Effector memory CD8-positive, alpha-beta T cell (primary cell): ENCODE measurements around the gene NFKBIZ.

Source experiments
- ATAC-seq: fragments of 150-1000 bp; cut with Tn5 transposase; replicated peaks from 2 replicates; pipeline ENCODE4 v1.10.0; 2021; ENCODE audit warnings: mild to moderate bottlenecking, moderate library complexity
- DNase-seq, 3 experiments: peaks; one replicate each; pipeline ENCODE4 v3.0.0; 2021
- H3K27ac Mint-ChIP-seq, 2 donors: one replicate each; pipeline ENCODE4 v1.8.0; 2022; ENCODE audit warnings: mild to moderate bottlenecking in 2 of 2, mixed read lengths in 2 of 2, moderate library complexity in 2 of 2
- H3K27me3 Mint-ChIP-seq, 2 donors: one replicate each; pipeline ENCODE4 v1.8.0; 2022; ENCODE audit warnings: mixed read lengths in 2 of 2
- H3K36me3 Mint-ChIP-seq: one replicate; pipeline ENCODE4 v1.8.0; 2022; ENCODE audit warnings: mild to moderate bottlenecking, moderate library complexity, mixed read lengths; ENCODE audit not compliant: insufficient read depth
- H3K4me1 Mint-ChIP-seq, 2 donors: one replicate each; pipeline ENCODE4 v1.8.0; 2022; ENCODE audit warnings: low read depth in 2 of 2, mixed read lengths in 2 of 2
- H3K4me3 Mint-ChIP-seq, 2 donors: one replicate each; pipeline ENCODE4 v1.8.0; 2022; ENCODE audit warnings: mild to moderate bottlenecking in 2 of 2, mixed read lengths in 2 of 2, moderate library complexity in 2 of 2
- H3K9me3 Mint-ChIP-seq, 2 donors: one replicate each; pipeline ENCODE4 v1.8.0; 2022; ENCODE audit warnings: mixed read lengths in 2 of 2

Gene NFKBIZ

GRCh38 chr3:101814835-101815234 is 34.5 kb upstream of the NFKBIZ start:
- H3K4me1 Mint-ChIP-seq, result peaks cover 6 to 11% of the 10 kb centered on the region in 2 donors
- H3K9me3 Mint-ChIP-seq, result no peaks in the 10 kb centered on the region
- peak; percentile 65 for ATAC-seq
- H3K36me3 Mint-ChIP-seq, result peaks cover 9% of the 10 kb centered on the region
- H3K27ac Mint-ChIP-seq, result no peak overlapping the region
- DNase-seq, result no peak
- no peaks in the 10 kb centered on the region for H3K27me3 Mint-ChIP-seq
- no peak overlapping the region for H3K4me3 Mint-ChIP-seq

DNA sequence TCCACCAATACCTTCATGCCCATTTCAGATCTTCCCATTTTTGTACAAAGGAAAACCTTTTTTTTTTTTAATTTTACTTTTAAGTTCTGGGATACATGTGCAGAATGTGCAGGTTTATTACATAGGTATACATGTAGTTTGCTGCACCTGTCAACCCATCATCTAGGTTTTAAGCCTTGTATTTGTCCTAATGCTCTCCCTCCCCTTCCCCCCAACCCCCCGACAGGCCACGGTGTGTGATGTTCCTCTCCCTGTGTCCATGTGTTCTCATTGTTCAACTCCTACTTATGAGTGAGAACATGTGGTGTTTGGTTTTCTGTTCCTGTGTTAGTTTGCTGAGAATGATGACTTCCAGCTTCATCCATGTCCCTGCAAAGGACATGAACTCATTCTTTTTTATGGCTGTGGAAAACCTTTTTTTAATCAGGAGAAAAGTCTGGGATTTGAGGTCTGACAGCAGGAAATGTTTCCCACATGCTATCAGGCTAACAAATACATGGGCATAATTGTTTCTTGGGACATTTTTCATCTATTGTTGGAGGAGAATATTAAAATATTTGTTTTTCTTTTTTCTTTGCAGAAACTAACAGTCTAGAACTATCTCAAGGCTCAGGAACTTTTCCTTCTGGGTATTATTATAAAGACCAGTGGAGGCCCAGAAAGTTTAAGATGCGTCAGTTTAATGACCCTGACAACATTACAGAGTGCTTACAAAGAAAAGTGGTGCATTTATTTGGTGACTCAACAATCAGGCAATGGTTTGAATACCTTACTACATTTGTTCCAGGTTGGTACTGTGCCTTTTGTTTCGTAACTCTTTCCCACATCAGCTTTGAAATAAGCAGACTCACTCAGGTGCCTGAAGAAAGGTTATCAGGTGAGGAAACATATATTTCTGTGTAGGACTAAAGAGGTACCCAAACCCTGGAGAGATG is 32.8 kb upstream of the NFKBIZ start:
- no peak overlapping the region for H3K27ac Mint-ChIP-seq
- DNase-seq, result no peak
- no peaks in the 10 kb centered on the region for H3K9me3 Mint-ChIP-seq
- peaks cover 2 to 4% of the 10 kb centered on the region in 2 donors for H3K4me1 Mint-ChIP-seq
- no peak overlapping the region for H3K4me3 Mint-ChIP-seq
- peaks cover 15% of the 10 kb centered on the region for H3K36me3 Mint-ChIP-seq
- H3K27me3 Mint-ChIP-seq, result no peaks in the 10 kb centered on the region
- ATAC-seq, result no peak

DNA sequence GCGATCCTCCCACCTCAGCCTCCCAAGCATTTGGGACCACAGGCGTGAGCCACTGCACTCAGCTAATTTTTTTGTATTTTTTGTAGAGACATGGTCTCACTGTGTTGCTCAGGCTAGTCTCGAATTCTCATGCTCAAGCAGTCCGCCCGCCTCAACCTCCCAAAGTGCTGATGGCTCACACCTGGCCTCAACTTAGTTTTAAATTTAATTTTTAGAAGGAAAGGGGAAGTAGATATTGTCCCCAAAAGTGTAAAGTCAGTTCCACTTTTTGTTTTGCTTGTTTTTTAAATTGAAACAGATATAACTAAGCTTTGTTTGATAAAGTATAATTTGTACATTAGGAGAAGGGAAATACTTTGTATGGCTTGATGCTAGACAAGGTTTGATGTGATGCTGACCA is 31.3 kb upstream of the NFKBIZ start:
- H3K4me3 Mint-ChIP-seq, result no peak overlapping the region
- DNase-seq (no peak), ATAC-seq (no peak)
- no peaks in the 10 kb centered on the region for H3K9me3 Mint-ChIP-seq
- H3K36me3 Mint-ChIP-seq, result peaks cover 20% of the 10 kb centered on the region
- peaks cover 2 to 4% of the 10 kb centered on the region in 2 donors for H3K4me1 Mint-ChIP-seq
- H3K27me3 Mint-ChIP-seq, result no peaks in the 10 kb centered on the region
- H3K27ac Mint-ChIP-seq, result no peak overlapping the region

- no peaks in the 10 kb centered on the region for H3K9me3 Mint-ChIP-seq
- peaks cover 14% of the 10 kb centered on the region for H3K36me3 Mint-ChIP-seq
- H3K27ac Mint-ChIP-seq, result no peak overlapping the region
- ATAC-seq (peak; percentile 24), DNase-seq (no peak)
- H3K4me1 Mint-ChIP-seq, result peaks cover 0 to 2% of the 10 kb centered on the region in 2 donors
- no peak overlapping the region for H3K4me3 Mint-ChIP-seq
- no peaks in the 10 kb centered on the region for H3K27me3 Mint-ChIP-seq
Measured at GRCh38 chr3:101819649-101820206, 29.6 kb upstream of the NFKBIZ start.

DNA sequence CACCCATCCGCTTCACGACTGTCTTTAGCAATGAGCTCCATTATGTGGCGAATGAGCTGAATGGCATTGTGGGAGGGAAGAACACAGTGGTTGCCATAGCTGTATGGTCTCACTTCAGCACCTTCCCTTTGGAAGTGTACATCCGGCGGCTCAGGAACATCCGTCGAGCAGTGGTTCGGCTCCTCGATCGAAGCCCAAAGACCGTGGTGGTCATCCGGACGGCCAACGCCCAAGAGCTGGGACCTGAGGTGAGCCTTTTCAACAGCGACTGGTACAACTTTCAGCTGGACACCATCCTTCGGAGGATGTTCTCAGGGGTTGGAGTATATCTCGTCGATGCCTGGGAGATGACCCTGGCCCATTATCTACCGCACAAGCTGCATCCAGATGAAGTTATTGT is 27.8 kb upstream of the NFKBIZ start:
- Mint-ChIP-seq H3K9me3 (no peaks in the 10 kb centered on the region), H3K27me3 (no peaks in the 10 kb centered on the region), H3K4me3 (no peak overlapping the region), H3K36me3 (peaks cover 20% of the 10 kb centered on the region), H3K27ac (no peak overlapping the region), H3K4me1 (peaks cover 5 to 7% of the 10 kb centered on the region in 2 donors)
- ATAC-seq (no peak), DNase-seq (no peak)

- Mint-ChIP-seq H3K36me3 (peaks cover 29% of the 10 kb centered on the region), H3K27ac (peak overlapping the region; percentile 65 to 84), H3K4me3 (no peak overlapping the region), H3K9me3 (no peaks in the 10 kb centered on the region), H3K27me3 (no peaks in the 10 kb centered on the region), H3K4me1 (peaks cover 10 to 21% of the 10 kb centered on the region in 2 donors)
- DNase-seq (no peak), ATAC-seq (no peak)
Measured at GRCh38 chr3:101823525-101823924, 25.8 kb upstream of the NFKBIZ start.

DNA sequence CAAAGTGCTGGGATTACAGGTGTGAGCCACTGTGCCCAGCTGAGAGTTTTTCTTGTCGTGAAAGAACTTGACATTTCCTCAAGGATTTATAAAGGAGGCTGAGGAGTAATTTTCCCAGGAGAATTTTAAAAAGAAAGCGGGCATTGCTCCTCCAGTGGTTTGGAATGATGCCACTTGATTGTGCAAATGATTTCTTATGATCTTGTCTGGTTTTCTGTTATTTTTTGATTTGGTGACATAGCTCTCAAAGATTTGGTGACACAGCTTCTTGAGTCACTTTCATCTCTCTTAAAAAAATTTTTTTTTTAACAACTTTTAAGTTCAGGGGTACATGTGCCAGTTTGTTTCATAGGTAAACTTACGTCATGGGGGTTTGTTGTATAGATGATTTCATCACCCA is 24.6 kb upstream of the NFKBIZ start:
- Mint-ChIP-seq H3K4me1 (peaks cover 20 to 32% of the 10 kb centered on the region in 2 donors), H3K36me3 (peaks cover 33% of the 10 kb centered on the region), H3K27me3 (no peaks in the 10 kb centered on the region), H3K4me3 (no peak overlapping the region), H3K27ac (peak overlapping the region; percentile 10 to 71), H3K9me3 (no peaks in the 10 kb centered on the region)
- no peak for DNase-seq
- no peak for ATAC-seq

GRCh38 chr3:101825904-101826445 is 23.3 kb upstream of the NFKBIZ start:
- no peaks in the 10 kb centered on the region for H3K27me3 Mint-ChIP-seq
- ATAC-seq (no peak), DNase-seq (no peak)
- H3K36me3 Mint-ChIP-seq, result peaks cover 28% of the 10 kb centered on the region
- peaks cover 23 to 37% of the 10 kb centered on the region in 2 donors for H3K4me1 Mint-ChIP-seq
- H3K27ac Mint-ChIP-seq, result peak overlapping the region; percentile 96 to 97
- H3K4me3 Mint-ChIP-seq, result peak overlapping the region; percentile 63 to 72
- H3K9me3 Mint-ChIP-seq, result no peaks in the 10 kb centered on the region

- Mint-ChIP-seq H3K27me3 (no peaks in the 10 kb centered on the region), H3K4me3 (peak overlapping the region; percentile 90 to 91), H3K36me3 (peaks cover 22% of the 10 kb centered on the region), H3K9me3 (no peaks in the 10 kb centered on the region), H3K27ac (peak overlapping the region; percentile 96 to 97), H3K4me1 (peaks cover 26 to 37% of the 10 kb centered on the region in 2 donors)
- DNase-seq (peak; percentile 74 to 79 (median 79)), ATAC-seq (peak; percentile 83)
Measured at GRCh38 chr3:101827211-101828174, 21.8 kb upstream of the NFKBIZ start.

- no peak for DNase-seq
- Mint-ChIP-seq H3K36me3 (peaks cover 22% of the 10 kb centered on the region), H3K4me1 (peaks cover 28 to 37% of the 10 kb centered on the region in 2 donors), H3K4me3 (peak overlapping the region; percentile 90 to 91), H3K27me3 (no peaks in the 10 kb centered on the region), H3K9me3 (no peaks in the 10 kb centered on the region), H3K27ac (peak overlapping the region; percentile 96 to 97)
- no peak for ATAC-seq
Measured at GRCh38 chr3:101828276-101828675, 21.0 kb upstream of the NFKBIZ start.

- Mint-ChIP-seq H3K27ac (peak overlapping the region; percentile 96 to 97), H3K36me3 (peaks cover 22% of the 10 kb centered on the region), H3K4me1 (peaks cover 32 to 38% of the 10 kb centered on the region in 2 donors), H3K4me3 (peak overlapping the region; percentile 90 to 91), H3K9me3 (no peaks in the 10 kb centered on the region), H3K27me3 (no peaks in the 10 kb centered on the region)
- peak; percentile 49 for ATAC-seq
- DNase-seq, result peak; percentile 31 to 43 (median 36)
Measured at GRCh38 chr3:101828691-101829436, 20.4 kb upstream of the NFKBIZ start.

DNA sequence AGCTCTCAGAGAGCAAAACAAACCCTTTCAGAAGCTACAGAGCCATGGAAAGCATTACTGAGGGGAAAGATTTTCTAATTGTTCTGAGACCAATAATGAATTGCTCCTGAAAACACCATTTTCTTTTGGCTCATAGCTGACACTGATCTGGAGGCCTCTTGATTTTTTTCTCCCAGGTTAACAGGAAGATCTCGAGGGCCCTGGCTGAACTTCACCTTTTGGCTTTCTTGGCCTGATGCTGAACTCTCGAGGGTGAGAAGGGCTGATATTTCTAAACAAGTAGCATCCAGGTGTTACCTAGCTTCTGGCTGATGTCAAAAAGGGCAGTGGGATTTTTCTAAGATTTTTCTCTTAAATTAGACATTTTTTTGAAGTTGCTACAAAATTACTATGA is 19.9 kb upstream of the NFKBIZ start:
- H3K4me3 Mint-ChIP-seq, result peak overlapping the region; percentile 90 to 91
- H3K27ac Mint-ChIP-seq, result peak overlapping the region; percentile 96 to 97
- H3K36me3 Mint-ChIP-seq, result peaks cover 22% of the 10 kb centered on the region
- ATAC-seq, result no peak
- no peak for DNase-seq
- peaks cover 36 to 44% of the 10 kb centered on the region in 2 donors for H3K4me1 Mint-ChIP-seq
- H3K27me3 Mint-ChIP-seq, result no peaks in the 10 kb centered on the region
- H3K9me3 Mint-ChIP-seq, result no peaks in the 10 kb centered on the region
